ENCODE measurements around the gene C12orf57.

The C12orf57 gene

DNA sequence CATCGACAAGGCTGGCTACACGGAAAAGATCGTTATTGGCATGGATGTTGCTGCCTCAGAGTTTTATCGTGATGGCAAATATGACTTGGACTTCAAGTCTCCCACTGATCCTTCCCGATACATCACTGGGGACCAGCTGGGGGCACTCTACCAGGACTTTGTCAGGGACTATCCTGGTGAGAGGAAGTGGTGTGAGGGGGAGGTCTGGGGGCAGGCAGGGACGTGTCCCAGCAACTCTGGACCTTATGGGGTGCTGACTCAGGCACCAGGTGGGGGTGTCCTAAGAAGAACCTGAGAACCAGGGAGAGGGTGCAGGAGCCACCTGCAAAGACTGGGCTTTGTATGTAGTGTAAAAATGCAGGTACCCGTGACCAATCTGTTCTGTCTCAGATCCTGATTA lies 24.2 kb upstream of the C12orf57 start:
- Histone ChIP-seq H3K27ac (ENCODE audit: insufficient read depth, low read length, poor library complexity, severe bottlenecking) (no peak overlapping the region), H3K27me3 (replicated peaks; ENCODE audit: control insufficient read depth, insufficient read depth, low read length, poor library complexity, severe bottlenecking) (no peaks in the 10 kb centered on the region), H3K36me3 (ENCODE audit: control insufficient read depth, insufficient read depth, low read length) (peaks cover 35% of the 10 kb centered on the region), H3K9me3 (ENCODE audit: control insufficient read depth, low read length) (no peaks in the 10 kb centered on the region), H3K4me1 (ENCODE audit: control insufficient read depth, insufficient read depth, low read length, poor library complexity, severe bottlenecking) (peaks cover 12% of the 10 kb centered on the region), H3K4me3 (ENCODE audit: insufficient read depth, low read depth, low read length, poor library complexity, severe bottlenecking) (no peak overlapping the region)
- no peak for DNase-seq

DNA sequence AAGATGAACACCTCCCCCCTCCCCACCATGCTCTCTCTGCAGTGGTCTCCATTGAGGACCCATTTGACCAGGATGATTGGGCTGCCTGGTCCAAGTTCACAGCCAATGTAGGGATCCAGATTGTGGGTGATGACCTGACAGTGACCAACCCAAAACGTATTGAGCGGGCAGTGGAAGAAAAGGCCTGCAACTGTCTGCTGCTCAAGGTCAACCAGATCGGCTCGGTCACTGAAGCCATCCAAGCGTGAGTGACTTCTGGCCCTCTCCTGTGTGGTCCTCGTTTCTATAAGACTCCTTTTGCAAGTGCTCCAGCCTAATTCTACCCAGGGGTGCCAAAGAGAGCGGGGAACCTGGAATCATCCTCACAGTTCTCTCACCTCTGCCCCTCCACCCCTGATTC lies 22.3 kb upstream of the C12orf57 start:
- Histone ChIP-seq H3K9me3 (ENCODE audit: control insufficient read depth, low read length) (no peaks in the 10 kb centered on the region), H3K36me3 (ENCODE audit: control insufficient read depth, insufficient read depth, low read length) (peaks cover 33% of the 10 kb centered on the region), H3K4me3 (ENCODE audit: insufficient read depth, low read depth, low read length, poor library complexity, severe bottlenecking) (no peak overlapping the region), H3K27me3 (replicated peaks; ENCODE audit: control insufficient read depth, insufficient read depth, low read length, poor library complexity, severe bottlenecking) (no peaks in the 10 kb centered on the region), H3K4me1 (ENCODE audit: control insufficient read depth, insufficient read depth, low read length, poor library complexity, severe bottlenecking) (peaks cover 3% of the 10 kb centered on the region), H3K27ac (ENCODE audit: insufficient read depth, low read length, poor library complexity, severe bottlenecking) (no peak overlapping the region)
- no peak for DNase-seq

DNA sequence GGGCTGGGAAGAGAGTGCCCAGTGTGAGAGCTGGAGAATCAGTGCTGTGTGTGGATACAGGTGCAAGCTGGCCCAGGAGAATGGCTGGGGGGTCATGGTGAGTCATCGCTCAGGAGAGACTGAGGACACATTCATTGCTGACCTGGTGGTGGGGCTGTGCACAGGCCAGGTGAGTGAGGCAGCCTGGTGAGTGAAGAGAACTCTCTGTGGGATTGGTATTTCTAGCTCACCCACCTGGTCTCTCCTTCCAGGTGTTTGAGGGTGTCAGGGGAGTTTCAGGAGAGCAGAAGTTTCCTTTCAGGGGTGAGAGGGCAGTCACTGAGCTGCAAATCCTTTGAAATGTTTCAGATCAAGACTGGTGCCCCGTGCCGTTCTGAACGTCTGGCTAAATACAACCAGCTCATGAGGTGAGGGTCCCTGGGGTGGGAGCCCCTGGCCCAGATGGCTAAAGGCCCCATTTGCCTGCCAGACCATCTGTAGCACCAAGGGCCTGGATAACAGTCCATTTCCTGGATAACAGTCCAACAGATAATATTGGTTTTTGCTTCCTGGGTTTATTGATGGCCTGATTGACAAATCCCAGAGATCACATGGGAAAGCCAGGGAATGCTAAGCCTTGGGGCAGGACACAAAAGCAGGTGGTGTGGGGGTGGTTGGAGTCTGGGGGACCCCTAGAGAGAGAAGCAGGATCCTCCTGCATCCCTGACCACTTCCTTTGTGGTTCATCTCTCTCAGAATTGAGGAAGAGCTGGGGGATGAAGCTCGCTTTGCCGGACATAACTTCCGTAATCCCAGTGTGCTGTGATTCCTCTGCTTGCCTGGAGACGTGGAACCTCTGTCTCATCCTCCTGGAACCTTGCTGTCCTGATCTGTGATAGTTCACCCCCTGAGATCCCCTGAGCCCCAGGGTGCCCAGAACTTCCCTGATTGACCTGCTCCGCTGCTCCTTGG lies 21.6 kb upstream of the C12orf57 start:
- Histone ChIP-seq H3K27me3 (replicated peaks; ENCODE audit: control insufficient read depth, insufficient read depth, low read length, poor library complexity, severe bottlenecking) (no peaks in the 10 kb centered on the region), H3K4me3 (ENCODE audit: insufficient read depth, low read depth, low read length, poor library complexity, severe bottlenecking) (no peak overlapping the region), H3K9me3 (ENCODE audit: control insufficient read depth, low read length) (no peaks in the 10 kb centered on the region), H3K36me3 (ENCODE audit: control insufficient read depth, insufficient read depth, low read length) (peaks cover 26% of the 10 kb centered on the region), H3K27ac (ENCODE audit: insufficient read depth, low read length, poor library complexity, severe bottlenecking) (no peak overlapping the region), H3K4me1 (ENCODE audit: control insufficient read depth, insufficient read depth, low read length, poor library complexity, severe bottlenecking) (peaks cover 8% of the 10 kb centered on the region)
- DNase-seq = no peak

DNA sequence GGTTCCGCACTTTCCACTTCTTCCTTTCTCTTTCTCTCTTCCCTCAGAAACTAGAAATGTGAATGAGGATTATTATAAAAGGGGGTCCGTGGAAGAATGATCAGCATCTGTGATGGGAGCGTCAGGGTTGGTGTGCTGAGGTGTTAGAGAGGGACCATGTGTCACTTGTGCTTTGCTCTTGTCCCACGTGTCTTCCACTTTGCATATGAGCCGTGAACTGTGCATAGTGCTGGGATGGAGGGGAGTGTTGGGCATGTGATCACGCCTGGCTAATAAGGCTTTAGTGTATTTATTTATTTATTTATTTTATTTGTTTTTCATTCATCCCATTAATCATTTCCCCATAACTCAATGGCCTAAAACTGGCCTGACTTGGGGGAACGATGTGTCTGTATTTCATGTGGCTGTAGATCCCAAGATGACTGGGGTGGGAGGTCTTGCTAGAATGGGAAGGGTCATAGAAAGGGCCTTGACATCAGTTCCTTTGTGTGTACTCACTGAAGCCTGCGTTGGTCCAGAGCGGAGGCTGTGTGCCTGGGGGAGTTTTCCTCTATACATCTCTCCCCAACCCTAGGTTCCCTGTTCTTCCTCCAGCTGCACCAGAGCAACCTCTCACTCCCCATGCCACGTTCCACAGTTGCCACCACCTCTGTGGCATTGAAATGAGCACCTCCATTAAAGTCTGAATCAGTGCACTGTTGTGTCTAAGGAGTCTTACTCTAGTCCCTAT lies 20.7 kb upstream of the C12orf57 start:
- no peaks in the 10 kb centered on the region for H3K27me3 ChIP-seq (replicated peaks; ENCODE audit: control insufficient read depth, insufficient read depth, low read length, poor library complexity, severe bottlenecking)
- peaks cover 10% of the 10 kb centered on the region for H3K4me1 ChIP-seq (ENCODE audit: control insufficient read depth, insufficient read depth, low read length, poor library complexity, severe bottlenecking)
- no peak overlapping the region for H3K4me3 ChIP-seq (ENCODE audit: insufficient read depth, low read depth, low read length, poor library complexity, severe bottlenecking)
- no peaks in the 10 kb centered on the region for H3K9me3 ChIP-seq (ENCODE audit: control insufficient read depth, low read length)
- peaks cover 25% of the 10 kb centered on the region for H3K36me3 ChIP-seq (ENCODE audit: control insufficient read depth, insufficient read depth, low read length)
- H3K27ac ChIP-seq (ENCODE audit: insufficient read depth, low read length, poor library complexity, severe bottlenecking) = no peak overlapping the region
- no peak for DNase-seq

DNA sequence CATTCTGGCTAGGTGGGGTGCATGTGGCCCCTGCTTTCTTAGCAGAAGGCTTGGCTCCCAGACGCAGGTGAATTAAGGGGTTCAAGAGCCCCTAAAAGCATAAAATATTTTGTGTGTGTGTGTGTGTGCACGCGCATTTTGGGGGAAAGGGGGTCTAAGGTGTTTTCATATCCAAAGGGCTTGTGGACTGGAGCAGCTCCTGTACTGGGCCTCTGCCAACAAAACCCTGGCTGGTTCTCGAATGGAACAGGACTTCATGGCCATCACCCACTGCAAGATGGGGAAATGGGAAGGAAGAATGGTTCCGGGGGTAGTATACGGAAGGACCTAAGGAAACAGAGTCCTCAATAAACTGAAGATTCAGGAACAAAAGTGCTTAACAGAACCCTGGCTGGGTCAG lies 20.0 kb upstream of the C12orf57 start:
- no peak overlapping the region for H3K27ac ChIP-seq (ENCODE audit: insufficient read depth, low read length, poor library complexity, severe bottlenecking)
- H3K9me3 ChIP-seq (ENCODE audit: control insufficient read depth, low read length) = no peaks in the 10 kb centered on the region
- H3K36me3 ChIP-seq (ENCODE audit: control insufficient read depth, insufficient read depth, low read length) = peaks cover 25% of the 10 kb centered on the region
- no peaks in the 10 kb centered on the region for H3K27me3 ChIP-seq (replicated peaks; ENCODE audit: control insufficient read depth, insufficient read depth, low read length, poor library complexity, severe bottlenecking)
- no peak for DNase-seq
- no peak overlapping the region for H3K4me3 ChIP-seq (ENCODE audit: insufficient read depth, low read depth, low read length, poor library complexity, severe bottlenecking)
- H3K4me1 ChIP-seq (ENCODE audit: control insufficient read depth, insufficient read depth, low read length, poor library complexity, severe bottlenecking) = peaks cover 13% of the 10 kb centered on the region

DNA sequence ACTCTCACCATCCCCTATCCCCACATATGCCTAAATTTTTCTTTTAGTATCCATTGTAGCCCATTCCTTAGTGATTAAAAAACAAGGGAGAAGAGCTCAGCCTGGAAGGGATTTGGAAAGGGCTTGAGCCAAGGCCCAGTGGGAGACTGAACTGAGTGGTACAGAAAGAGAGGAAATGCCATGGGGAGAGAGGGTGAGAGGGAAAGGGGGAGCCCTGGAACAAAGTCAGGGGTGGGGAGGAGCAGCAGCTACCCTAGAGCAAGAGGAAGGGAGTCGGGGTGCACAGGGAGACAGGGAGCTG lies 18.6 kb upstream of the C12orf57 start:
- Histone ChIP-seq H3K4me1 (ENCODE audit: control insufficient read depth, insufficient read depth, low read length, poor library complexity, severe bottlenecking) (peaks cover 23% of the 10 kb centered on the region), H3K9me3 (ENCODE audit: control insufficient read depth, low read length) (no peaks in the 10 kb centered on the region), H3K4me3 (ENCODE audit: insufficient read depth, low read depth, low read length, poor library complexity, severe bottlenecking) (no peak overlapping the region), H3K27me3 (replicated peaks; ENCODE audit: control insufficient read depth, insufficient read depth, low read length, poor library complexity, severe bottlenecking) (no peaks in the 10 kb centered on the region), H3K27ac (ENCODE audit: insufficient read depth, low read length, poor library complexity, severe bottlenecking) (no peak overlapping the region), H3K36me3 (ENCODE audit: control insufficient read depth, insufficient read depth, low read length) (peaks cover 22% of the 10 kb centered on the region)
- DNase-seq = no peak

DNA sequence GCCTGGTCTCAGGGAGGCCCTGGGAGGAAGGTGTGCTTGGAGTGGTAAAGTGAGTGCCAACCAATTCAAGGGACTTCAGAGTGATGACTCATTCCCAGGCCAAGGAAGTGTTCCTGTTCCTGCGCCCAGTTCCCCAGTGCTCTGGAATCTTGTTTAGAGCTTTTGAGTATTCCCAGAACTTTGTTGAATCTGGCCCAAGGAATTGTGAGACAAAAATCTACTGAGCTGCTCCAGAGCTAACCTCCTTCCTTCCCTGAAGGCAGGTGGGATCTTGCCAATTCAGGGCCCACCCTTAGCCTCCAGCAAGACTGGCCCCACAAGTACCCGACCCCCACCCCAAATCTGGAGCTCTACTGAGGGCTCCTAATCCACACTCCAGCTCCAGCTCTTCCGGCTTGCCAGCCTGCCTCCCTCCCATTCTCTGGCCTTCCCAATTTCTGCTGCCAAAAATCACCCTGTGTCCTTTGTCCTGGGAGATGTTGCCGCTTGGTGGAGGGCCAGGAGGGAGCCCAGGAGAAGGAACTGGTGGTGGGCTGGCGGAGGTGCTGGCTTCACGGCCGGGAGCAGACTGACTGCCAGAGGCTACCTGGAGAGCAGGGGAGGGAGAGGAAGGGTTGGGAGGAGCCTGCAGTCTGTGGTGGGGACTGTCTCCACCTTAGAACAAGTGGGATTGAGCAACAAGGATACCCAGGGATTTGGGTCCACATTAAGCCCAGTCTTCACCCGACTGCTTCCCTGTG lies 18.1 kb upstream of the C12orf57 start:
- Histone ChIP-seq H3K9me3 (ENCODE audit: control insufficient read depth, low read length) (no peaks in the 10 kb centered on the region), H3K4me1 (ENCODE audit: control insufficient read depth, insufficient read depth, low read length, poor library complexity, severe bottlenecking) (peaks cover 23% of the 10 kb centered on the region), H3K27me3 (replicated peaks; ENCODE audit: control insufficient read depth, insufficient read depth, low read length, poor library complexity, severe bottlenecking) (no peaks in the 10 kb centered on the region), H3K36me3 (ENCODE audit: control insufficient read depth, insufficient read depth, low read length) (peaks cover 22% of the 10 kb centered on the region), H3K27ac (ENCODE audit: insufficient read depth, low read length, poor library complexity, severe bottlenecking) (no peak overlapping the region), H3K4me3 (ENCODE audit: insufficient read depth, low read depth, low read length, poor library complexity, severe bottlenecking) (no peak overlapping the region)
- no peak for DNase-seq

DNA sequence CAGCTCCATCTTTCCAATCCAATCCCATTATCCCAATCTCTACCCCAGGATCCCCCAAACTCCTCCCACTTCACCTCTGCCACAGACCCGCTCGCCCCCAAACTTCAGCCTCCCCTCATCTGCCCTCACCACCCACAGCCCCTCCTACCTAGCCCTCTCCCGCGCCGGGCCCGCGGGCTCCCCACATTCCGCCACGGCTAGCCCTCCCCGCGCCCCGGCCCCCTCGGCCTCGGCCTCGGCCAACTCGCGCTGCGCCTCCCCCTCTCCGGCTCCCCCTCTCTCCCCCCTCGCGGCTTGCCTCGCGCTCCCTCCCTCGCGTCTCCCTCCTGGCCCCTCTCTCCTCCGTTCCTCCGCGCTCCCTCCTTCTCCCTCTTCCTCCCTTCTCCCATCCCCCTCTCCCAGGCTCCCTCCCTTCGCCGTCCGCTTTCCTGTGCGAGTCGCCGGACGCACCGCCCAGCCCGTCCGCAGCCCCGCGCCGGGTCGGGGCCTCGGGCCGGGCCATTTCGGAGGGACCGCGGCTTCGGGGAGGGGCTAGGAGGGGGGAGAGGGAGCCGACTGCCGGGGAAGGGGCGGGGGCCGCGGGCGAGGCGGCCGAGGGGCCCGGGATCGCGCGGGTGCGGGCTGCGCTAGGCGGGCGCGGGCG lies 16.3 kb upstream of the C12orf57 start, which contains the start of gene ATN1:
TSS of gene ATN1 (plus strand) at position 581 of the 643 bp plus-strand sequence. CDS start 6,043 bp downstream, outside the sequence.
- peaks cover 23% of the 10 kb centered on the region for H3K4me1 ChIP-seq (ENCODE audit: control insufficient read depth, insufficient read depth, low read length, poor library complexity, severe bottlenecking)
- peak within 1 kb of the TSS; percentile 83 for H3K4me3 ChIP-seq (ENCODE audit: insufficient read depth, low read depth, low read length, poor library complexity, severe bottlenecking)
- peak within 1 kb of the TSS; percentile 76 for H3K27ac ChIP-seq (ENCODE audit: insufficient read depth, low read length, poor library complexity, severe bottlenecking)
- DNase-seq = peak in 1 of 3 donors; percentile 38
- H3K27me3 ChIP-seq (replicated peaks; ENCODE audit: control insufficient read depth, insufficient read depth, low read length, poor library complexity, severe bottlenecking) = no peaks in the 10 kb centered on the region
- no peaks in the 10 kb centered on the region for H3K9me3 ChIP-seq (ENCODE audit: control insufficient read depth, low read length)
- peaks cover 5% of the 10 kb centered on the region for H3K36me3 ChIP-seq (ENCODE audit: control insufficient read depth, insufficient read depth, low read length)

DNA sequence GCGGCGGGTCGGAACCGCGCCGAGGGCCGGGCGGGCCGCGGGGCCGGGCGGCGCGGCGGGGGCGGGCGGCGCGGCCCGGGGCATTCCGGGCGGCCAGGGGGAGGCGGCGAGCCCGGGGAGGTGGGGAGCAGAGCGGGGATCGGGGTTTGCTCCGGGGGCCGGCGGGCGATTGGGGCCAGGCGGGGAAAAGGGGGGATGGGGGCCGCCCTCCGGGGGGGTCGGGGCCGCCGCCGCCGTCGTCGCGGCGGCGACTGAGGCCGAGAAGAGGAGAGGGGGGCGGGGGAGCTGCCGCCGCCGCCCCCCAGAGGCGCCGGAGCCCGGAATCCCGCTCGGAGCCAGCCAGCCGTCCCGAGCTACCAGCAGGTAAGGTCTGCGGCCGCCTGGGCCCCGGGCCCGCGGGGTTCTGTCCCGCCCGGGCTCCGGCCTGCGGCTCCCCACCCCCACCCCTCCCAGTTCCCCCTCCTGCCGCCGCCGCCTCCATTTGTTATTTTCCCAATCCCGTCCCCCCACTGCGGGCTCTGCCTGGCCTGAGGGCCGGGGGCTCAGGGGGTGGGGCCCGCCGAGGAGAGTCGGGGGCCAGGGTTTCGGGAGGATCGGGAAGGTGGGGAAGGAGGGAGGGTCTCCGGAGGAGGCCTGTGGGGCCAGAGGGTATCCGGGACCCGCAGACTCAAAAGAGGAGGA lies 15.7 kb upstream of the C12orf57 start:
- Histone ChIP-seq H3K9me3 (ENCODE audit: control insufficient read depth, low read length) (no peaks in the 10 kb centered on the region), H3K4me3 (ENCODE audit: insufficient read depth, low read depth, low read length, poor library complexity, severe bottlenecking) (peak overlapping the region; percentile 68), H3K27me3 (replicated peaks; ENCODE audit: control insufficient read depth, insufficient read depth, low read length, poor library complexity, severe bottlenecking) (no peaks in the 10 kb centered on the region), H3K27ac (ENCODE audit: insufficient read depth, low read length, poor library complexity, severe bottlenecking) (peak overlapping the region; percentile 76), H3K4me1 (ENCODE audit: control insufficient read depth, insufficient read depth, low read length, poor library complexity, severe bottlenecking) (peaks cover 23% of the 10 kb centered on the region), H3K36me3 (ENCODE audit: control insufficient read depth, insufficient read depth, low read length) (no peaks in the 10 kb centered on the region)
- DNase-seq = no peak

All from effector memory CD4-positive, alpha-beta T cell (primary cell).